ENCODE measurements around the gene SOBP. TPM values are rescaled to one million over a fixed set of nuclear protein-coding genes. Genes with fewer than 3 reads are reported as not detected.

The SOBP gene
- total RNA-seq, 2 donors from 2014 or later: 1.5 to 1.9 TPM

DNA sequence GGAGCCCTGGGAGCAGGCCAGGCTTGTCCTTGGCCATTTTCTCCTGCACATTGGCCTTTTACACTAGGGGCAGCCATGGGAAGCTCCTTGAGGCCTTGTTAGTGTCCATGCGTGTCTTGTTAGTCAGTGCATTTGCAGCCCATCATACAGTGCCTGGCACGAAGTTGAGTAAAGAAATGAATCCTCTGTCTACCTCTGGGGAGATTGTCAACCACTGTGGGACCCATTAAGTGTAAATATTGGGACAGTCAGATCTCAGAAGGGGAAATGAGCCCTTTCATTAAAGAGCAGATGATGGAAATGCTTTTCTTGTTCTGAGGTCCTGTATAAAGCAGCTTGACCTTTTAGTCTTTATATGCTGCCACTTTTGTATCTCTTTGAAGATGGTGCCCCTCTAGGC, 33.9 kb downstream of the SOBP start:
- Histone ChIP-seq H3K27me3 (ENCODE audit: control insufficient read depth, insufficient read depth, low read length, poor library complexity, severe bottlenecking) (no peaks in the 10 kb centered on the region), H3K9me3 (ENCODE audit: control insufficient read depth, low read length) (no peaks in the 10 kb centered on the region), H3K27ac (ENCODE audit: low read depth, low read length) (no peak overlapping the region), H3K36me3 (ENCODE audit: control insufficient read depth, insufficient read depth, low read length) (no peaks in the 10 kb centered on the region), H3K4me1 (ENCODE audit: control insufficient read depth, insufficient read depth, low read length) (no peaks in the 10 kb centered on the region), H3K4me3 (ENCODE audit: low read length) (no peak overlapping the region), H3K9ac (ENCODE audit: extremely low read depth, low read length, poor library complexity, severe bottlenecking) (no peak overlapping the region)
- TF ChIP-seq, protein P1, sequence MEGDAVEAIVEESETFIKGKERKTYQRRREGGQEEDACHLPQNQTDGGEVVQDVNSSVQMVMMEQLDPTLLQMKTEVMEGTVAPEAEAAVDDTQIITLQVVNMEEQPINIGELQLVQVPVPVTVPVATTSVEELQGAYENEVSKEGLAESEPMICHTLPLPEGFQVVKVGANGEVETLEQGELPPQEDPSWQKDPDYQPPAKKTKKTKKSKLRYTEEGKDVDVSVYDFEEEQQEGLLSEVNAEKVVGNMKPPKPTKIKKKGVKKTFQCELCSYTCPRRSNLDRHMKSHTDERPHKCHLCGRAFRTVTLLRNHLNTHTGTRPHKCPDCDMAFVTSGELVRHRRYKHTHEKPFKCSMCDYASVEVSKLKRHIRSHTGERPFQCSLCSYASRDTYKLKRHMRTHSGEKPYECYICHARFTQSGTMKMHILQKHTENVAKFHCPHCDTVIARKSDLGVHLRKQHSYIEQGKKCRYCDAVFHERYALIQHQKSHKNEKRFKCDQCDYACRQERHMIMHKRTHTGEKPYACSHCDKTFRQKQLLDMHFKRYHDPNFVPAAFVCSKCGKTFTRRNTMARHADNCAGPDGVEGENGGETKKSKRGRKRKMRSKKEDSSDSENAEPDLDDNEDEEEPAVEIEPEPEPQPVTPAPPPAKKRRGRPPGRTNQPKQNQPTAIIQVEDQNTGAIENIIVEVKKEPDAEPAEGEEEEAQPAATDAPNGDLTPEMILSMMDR (conservative IDR thresholded peaks at IDR 0.05): no peak
- no peak for DNase-seq
- H3K27me3 Mint-ChIP-seq (ENCODE audit: insufficient read depth): no peaks in the 10 kb centered on the region
- H3K36me3 Mint-ChIP-seq (ENCODE audit: low read depth): no peaks in the 10 kb centered on the region
- no peak overlapping the region for H3K27ac Mint-ChIP-seq
- H3K9me3 Mint-ChIP-seq: no peaks in the 10 kb centered on the region
- H3K4me1 Mint-ChIP-seq: no peaks in the 10 kb centered on the region
- 94 to 100% methylated on average over 2 of the region's 2 CpGs for whole genome bisulfite sequencing, 2 experiments (ENCODE audit: insufficient coverage in 1 of 2, insufficient read length in 1 of 2)
- no peak overlapping the region for H3K4me3 Mint-ChIP-seq

DNA sequence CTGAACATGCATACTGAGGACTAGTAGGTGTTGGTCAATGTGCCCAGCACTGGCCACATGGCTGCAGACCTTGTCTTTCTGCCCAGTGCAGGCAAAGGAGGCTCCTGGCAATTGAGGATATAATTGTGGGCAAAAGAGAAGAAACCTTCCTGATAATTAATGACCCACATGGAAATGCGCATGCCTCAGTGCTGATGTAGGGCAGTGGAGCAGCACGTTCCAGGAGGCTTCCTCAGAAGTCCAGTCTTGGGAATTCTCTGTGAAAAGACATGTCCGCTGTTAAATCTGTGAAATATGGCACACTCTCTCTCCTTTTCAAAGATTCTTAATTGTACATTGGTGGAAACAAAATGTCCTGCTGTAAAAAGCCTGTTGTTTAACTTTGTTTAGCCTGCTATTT, 34.7 kb downstream of the SOBP start:
- Mint-ChIP-seq H3K4me1 (no peaks in the 10 kb centered on the region), H3K9me3 (no peaks in the 10 kb centered on the region), H3K27ac (no peak overlapping the region), H3K36me3 (ENCODE audit: low read depth) (no peaks in the 10 kb centered on the region), H3K4me3 (no peak overlapping the region), H3K27me3 (ENCODE audit: insufficient read depth) (no peaks in the 10 kb centered on the region)
- TF ChIP-seq, protein P1 (conservative IDR thresholded peaks at IDR 0.05): no peak
- Histone ChIP-seq H3K27me3 (ENCODE audit: control insufficient read depth, insufficient read depth, low read length, poor library complexity, severe bottlenecking) (no peaks in the 10 kb centered on the region), H3K27ac (ENCODE audit: low read depth, low read length) (no peak overlapping the region), H3K36me3 (ENCODE audit: control insufficient read depth, insufficient read depth, low read length) (no peaks in the 10 kb centered on the region), H3K4me3 (ENCODE audit: low read length) (no peak overlapping the region), H3K4me1 (ENCODE audit: control insufficient read depth, insufficient read depth, low read length) (no peaks in the 10 kb centered on the region), H3K9me3 (ENCODE audit: control insufficient read depth, low read length) (no peaks in the 10 kb centered on the region), H3K9ac (ENCODE audit: extremely low read depth, low read length, poor library complexity, severe bottlenecking) (no peak overlapping the region)
- 90 to 95% methylated on average over 3 of the region's 3 CpGs for WGBS, 2 experiments (ENCODE audit: insufficient coverage in 1 of 2, insufficient read length in 1 of 2)
- no peak for DNase-seq

DNA sequence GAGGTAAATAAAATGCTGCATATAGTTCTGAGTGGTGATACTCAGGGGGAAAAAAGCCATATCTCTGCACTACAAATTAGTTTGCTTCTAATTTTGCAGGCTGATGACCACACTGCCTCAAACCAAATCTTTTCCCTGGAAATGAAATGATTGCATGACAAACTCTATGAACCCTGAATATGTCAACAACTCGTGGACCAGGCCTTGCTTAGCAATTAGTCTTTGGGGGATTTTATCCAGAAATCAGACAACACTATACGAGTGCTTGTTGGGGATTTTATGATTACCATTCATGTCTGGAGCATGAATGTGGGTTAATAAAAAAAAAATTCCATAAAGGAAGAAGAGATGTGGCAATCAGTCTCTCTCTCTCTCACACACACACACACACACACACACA, 42.0 kb downstream of the SOBP start:
- peaks cover 13% of the 10 kb centered on the region for H3K4me1 Mint-ChIP-seq
- TF ChIP-seq, protein P1 (conservative IDR thresholded peaks at IDR 0.05): no peak
- 96 to 100% methylated on average over 1 to 2 of the region's 2 CpGs for WGBS, 2 experiments (ENCODE audit: insufficient coverage in 1 of 2, insufficient read length in 1 of 2)

More for the DNA sequence above, 42.0 kb downstream of the SOBP start:
- Mint-ChIP-seq H3K27me3 (ENCODE audit: insufficient read depth) (no peaks in the 10 kb centered on the region), H3K36me3 (ENCODE audit: low read depth) (no peaks in the 10 kb centered on the region), H3K27ac (no peak overlapping the region), H3K9me3 (no peaks in the 10 kb centered on the region), H3K4me3 (no peak overlapping the region)
- H3K9ac ChIP-seq (ENCODE audit: extremely low read depth, low read length, poor library complexity, severe bottlenecking): no peak overlapping the region
- no peak for DNase-seq
- H3K4me1 ChIP-seq (ENCODE audit: control insufficient read depth, insufficient read depth, low read length): no peaks in the 10 kb centered on the region
- no peaks in the 10 kb centered on the region for H3K9me3 ChIP-seq (ENCODE audit: control insufficient read depth, low read length)
- no peak overlapping the region for H3K4me3 ChIP-seq (ENCODE audit: low read length)
- no peak overlapping the region for H3K27ac ChIP-seq (ENCODE audit: low read depth, low read length)
- H3K36me3 ChIP-seq (ENCODE audit: control insufficient read depth, insufficient read depth, low read length): no peaks in the 10 kb centered on the region
- no peaks in the 10 kb centered on the region for H3K27me3 ChIP-seq (ENCODE audit: control insufficient read depth, insufficient read depth, low read length, poor library complexity, severe bottlenecking)

Measured in endodermal cell (in vitro differentiated cells).